ENCODE results near the gene APLNR. TPM values are rescaled to one million over a fixed set of nuclear protein-coding genes. Genes with fewer than 3 reads are reported as not detected.

Gene APLNR
- total RNA-seq, 3 donors from 2014 or later = 0.44 to 3.3 (median 0.80) TPM

DNA sequence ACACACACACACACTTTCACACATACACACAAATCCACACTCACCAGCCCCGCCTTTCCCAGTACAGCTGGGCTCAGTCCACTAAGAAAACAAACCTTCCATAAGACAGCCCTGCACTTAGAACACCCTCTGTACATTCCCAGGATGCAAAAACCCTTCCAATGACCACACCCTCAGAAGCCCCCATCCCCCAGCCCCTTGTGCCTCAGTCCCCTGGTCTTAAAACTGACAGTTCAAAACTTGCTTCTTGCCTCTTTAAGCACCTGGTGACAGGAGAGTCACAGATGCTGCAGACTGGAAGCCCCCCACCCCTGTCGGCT lies 23.0 kb downstream of the APLNR start:
- TF ChIP-seq POLR2AphosphoS5 (IDR thresholded peaks at IDR 0.05) (no peak), POLR2A (IDR thresholded peaks at IDR 0.05) (no peak)
- TF ChIP-seq, protein P1, sequence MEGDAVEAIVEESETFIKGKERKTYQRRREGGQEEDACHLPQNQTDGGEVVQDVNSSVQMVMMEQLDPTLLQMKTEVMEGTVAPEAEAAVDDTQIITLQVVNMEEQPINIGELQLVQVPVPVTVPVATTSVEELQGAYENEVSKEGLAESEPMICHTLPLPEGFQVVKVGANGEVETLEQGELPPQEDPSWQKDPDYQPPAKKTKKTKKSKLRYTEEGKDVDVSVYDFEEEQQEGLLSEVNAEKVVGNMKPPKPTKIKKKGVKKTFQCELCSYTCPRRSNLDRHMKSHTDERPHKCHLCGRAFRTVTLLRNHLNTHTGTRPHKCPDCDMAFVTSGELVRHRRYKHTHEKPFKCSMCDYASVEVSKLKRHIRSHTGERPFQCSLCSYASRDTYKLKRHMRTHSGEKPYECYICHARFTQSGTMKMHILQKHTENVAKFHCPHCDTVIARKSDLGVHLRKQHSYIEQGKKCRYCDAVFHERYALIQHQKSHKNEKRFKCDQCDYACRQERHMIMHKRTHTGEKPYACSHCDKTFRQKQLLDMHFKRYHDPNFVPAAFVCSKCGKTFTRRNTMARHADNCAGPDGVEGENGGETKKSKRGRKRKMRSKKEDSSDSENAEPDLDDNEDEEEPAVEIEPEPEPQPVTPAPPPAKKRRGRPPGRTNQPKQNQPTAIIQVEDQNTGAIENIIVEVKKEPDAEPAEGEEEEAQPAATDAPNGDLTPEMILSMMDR (IDR thresholded peaks at IDR 0.05) = no peak
- Histone ChIP-seq H3K4me1 (no peaks in the 10 kb centered on the region), H3K4me3 (no peak overlapping the region), H3K27me3 (no peaks in the 10 kb centered on the region), H3K9me3 (no peaks in the 10 kb centered on the region), H3K27ac (peak overlapping the region in 1 of 2 donors; percentile 68), H3K36me3 (no peaks in the 10 kb centered on the region)
- no peak for DNase-seq (ENCODE audit: low spot score in 2 of 2)
- intact Hi-C loops (cut with DNase I; ENCODE audit: low total_unique reads) = no loop called here

DNA sequence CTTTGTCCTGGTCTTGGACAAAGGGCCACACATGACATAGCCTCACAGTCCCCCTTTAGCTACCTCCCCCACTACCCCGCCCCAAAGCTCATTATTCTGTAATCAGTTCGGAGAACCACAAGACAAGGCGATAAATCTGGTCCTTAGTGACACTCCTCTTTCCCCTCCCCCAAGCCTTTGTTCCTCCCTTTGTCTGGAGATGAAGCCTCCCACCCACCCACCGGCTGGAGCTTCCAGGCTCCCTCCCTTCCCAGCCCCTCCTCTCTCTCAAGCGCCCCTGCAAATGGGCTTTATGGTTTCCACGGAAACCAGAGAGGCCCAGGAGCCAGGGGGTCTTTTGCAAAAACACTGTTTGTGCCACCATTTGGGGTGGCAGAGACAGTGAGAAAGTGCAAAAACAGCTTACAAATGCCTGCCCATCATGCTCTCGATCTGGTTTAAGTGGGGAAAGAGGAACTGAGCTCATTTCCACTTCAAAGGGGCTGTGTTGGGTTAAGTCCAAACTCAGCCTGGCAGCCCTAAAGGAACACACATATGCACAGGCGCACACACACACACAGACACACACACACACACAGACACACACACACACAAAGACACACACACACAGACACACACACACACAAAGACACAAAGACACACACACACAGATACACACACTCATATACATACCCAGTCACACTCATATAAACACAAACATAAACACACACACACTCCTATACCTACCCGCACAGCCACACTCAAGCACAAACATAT lies 23.5 kb downstream of the APLNR start:
- no peak for DNase-seq (ENCODE audit: low spot score in 2 of 2)
- intact Hi-C loops (cut with DNase I; ENCODE audit: low total_unique reads) = no loop called here

DNA sequence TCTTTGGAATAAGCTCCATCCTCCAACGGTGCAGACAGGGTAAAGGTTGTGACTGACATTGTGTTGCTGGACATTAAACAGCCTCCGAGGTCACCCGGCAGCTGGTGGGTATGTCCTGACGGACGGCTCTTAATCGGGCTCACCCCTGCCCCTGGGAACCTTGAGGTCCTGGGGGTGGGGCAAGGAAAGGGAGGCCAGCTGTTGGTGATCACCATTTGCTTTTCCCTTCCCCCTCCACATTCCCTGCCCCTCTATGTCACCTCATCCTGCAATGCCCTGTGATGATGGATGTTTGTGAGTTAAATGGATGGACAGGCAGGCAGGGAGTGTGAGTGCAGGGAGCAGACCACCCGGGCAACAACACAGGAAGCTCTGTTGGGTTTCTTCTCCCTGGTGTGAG lies 26.3 kb downstream of the APLNR start:
- TF ChIP-seq, protein P1 (IDR thresholded peaks at IDR 0.05) = no peak
- TF ChIP-seq POLR2A (IDR thresholded peaks at IDR 0.05) (no peak), POLR2AphosphoS5 (IDR thresholded peaks at IDR 0.05) (no peak)
- Histone ChIP-seq H3K36me3 (no peaks in the 10 kb centered on the region), H3K27ac (no peak overlapping the region), H3K27me3 (no peaks in the 10 kb centered on the region), H3K4me3 (no peak overlapping the region), H3K9me3 (no peaks in the 10 kb centered on the region), H3K4me1 (no peaks in the 10 kb centered on the region)
- intact Hi-C loops (cut with DNase I; ENCODE audit: low total_unique reads) = no loop called here
- no peak for DNase-seq (ENCODE audit: low spot score in 2 of 2)

More for the DNA sequence above, 23.5 kb downstream of the APLNR start:
- no peaks in the 10 kb centered on the region for H3K9me3 ChIP-seq
- peak overlapping the region in 1 of 2 donors; percentile 68 for H3K27ac ChIP-seq
- peak overlapping the region in 1 of 3 donors; percentile 28 for H3K4me3 ChIP-seq
- no peaks in the 10 kb centered on the region for H3K27me3 ChIP-seq
- no peaks in the 10 kb centered on the region for H3K36me3 ChIP-seq
- TF ChIP-seq POLR2A (IDR thresholded peaks at IDR 0.05) = no peak
- no peaks in the 10 kb centered on the region for H3K4me1 ChIP-seq

DNA sequence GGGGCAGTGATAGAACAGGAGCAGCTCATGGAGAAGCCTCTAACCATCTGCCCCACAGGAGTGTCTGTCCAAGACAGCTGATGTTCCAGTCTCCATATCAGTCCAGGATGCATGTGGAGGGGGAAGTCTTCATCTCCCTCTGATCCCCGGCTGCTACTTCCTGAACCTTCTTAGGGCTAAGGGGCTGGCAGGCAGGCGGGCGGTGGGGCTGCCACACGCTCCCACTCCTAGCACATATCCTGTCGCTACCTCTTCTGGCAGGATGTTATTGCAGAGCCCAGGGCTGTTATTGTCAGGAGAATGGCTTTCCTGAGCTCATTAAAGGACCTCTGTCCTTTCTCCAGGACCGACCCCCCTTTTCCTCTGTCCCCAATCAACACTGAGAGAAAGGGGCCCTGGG lies 29.9 kb downstream of the APLNR start:
- H3K27ac ChIP-seq = no peak overlapping the region
- no peak for TF ChIP-seq POLR2AphosphoS5 (IDR thresholded peaks at IDR 0.05)
- TF ChIP-seq, protein P1 (IDR thresholded peaks at IDR 0.05) = no peak
- no peak for TF ChIP-seq POLR2A (IDR thresholded peaks at IDR 0.05)
- DNase-seq (ENCODE audit: low spot score in 2 of 2) = no peak
- H3K4me3 ChIP-seq = no peak overlapping the region
- intact Hi-C loops (cut with DNase I; ENCODE audit: low total_unique reads) = no loop called here
- no peaks in the 10 kb centered on the region for H3K4me1 ChIP-seq
- H3K36me3 ChIP-seq = no peaks in the 10 kb centered on the region
- H3K27me3 ChIP-seq = no peaks in the 10 kb centered on the region
- H3K9me3 ChIP-seq = no peaks in the 10 kb centered on the region

DNA sequence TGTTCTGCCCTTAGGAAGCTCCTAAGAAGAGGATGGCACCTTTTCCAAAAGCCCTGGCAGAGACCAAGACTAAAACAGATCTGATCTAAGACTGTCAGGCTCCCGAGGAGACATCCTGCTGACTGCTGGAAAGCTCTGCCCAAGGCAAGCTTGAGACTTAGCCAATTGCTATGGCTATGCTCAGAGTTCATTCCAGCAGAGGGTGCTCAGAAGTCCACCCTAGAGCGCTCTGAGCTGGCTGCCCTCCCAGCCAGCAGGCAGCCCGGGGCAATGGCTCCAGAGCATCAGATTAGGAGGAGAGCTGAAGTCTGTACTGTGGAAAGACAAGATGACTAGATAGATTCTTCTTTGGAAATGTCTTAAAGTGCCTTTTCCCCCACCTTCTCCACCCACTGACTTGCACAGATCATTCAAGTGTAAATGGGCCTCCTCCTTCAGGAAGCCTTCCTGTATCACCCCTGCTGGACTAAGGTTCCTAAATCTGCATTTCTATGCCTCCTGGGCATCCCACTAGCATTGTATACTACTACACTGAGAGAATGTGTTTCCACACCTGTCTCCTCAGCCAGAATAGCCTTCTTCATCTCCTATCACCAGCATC lies 31.9 kb downstream of the APLNR start:
- DNase-seq (ENCODE audit: low spot score in 2 of 2) = no peak
- Histone ChIP-seq H3K27ac (no peak overlapping the region), H3K27me3 (no peaks in the 10 kb centered on the region), H3K4me3 (no peak overlapping the region), H3K36me3 (no peaks in the 10 kb centered on the region), H3K9me3 (no peaks in the 10 kb centered on the region), H3K4me1 (no peaks in the 10 kb centered on the region)
- intact Hi-C loops (cut with DNase I; ENCODE audit: low total_unique reads) = no loop called here
- no peak for TF ChIP-seq POLR2A (IDR thresholded peaks at IDR 0.05)
- TF ChIP-seq, protein P1 (IDR thresholded peaks at IDR 0.05) = no peak
- no peak for TF ChIP-seq POLR2AphosphoS5 (IDR thresholded peaks at IDR 0.05)

Data from breast epithelium (tissue), 4 donors.